ENCODE data around the gene NRG3. TPM values are rescaled to one million over a fixed set of nuclear protein-coding genes. Genes with fewer than 3 reads are reported as not detected.

Gene NRG3
- total and polyA plus RNA-seq, 3 donors from 2014 or later, result 2.7 to 3.9 (median 2.7) TPM

- TF ChIP-seq CTCF (IDR thresholded peaks at IDR 0.05), result no peak
- TF ChIP-seq POLR2A (IDR thresholded peaks at IDR 0.05), result no peak
- Histone ChIP-seq H3K36me3 (ENCODE audit: low read depth, missing control alignments) (no peaks in the 10 kb centered on the region), H3K4me1 (no peaks in the 10 kb centered on the region), H3K9me3 (no peaks in the 10 kb centered on the region), H3K4me3 (no peak overlapping the region), H3K27me3 (no peaks in the 10 kb centered on the region), H3K27ac (no peak overlapping the region)
- no peak for DNase-seq
- intact Hi-C loops (cut with DNase I; ENCODE audit: low total_unique reads), result no loop called here
Observed at GRCh38 chr10:82750538-82750937, 875.5 kb downstream of the NRG3 start.

- WGBS, 2 donors, result 82 to 94% methylated on average over 3 of the region's 3 CpGs
- TF ChIP-seq CTCF (IDR thresholded peaks at IDR 0.05) (no peak), POLR2A (IDR thresholded peaks at IDR 0.05) (no peak)
- H3K4me1 ChIP-seq, result no peaks in the 10 kb centered on the region
Observed at GRCh38 chr10:82757397-82757796, 882.4 kb downstream of the NRG3 start.

GRCh38 chr10:82757901-82758300 lies 882.9 kb downstream of the NRG3 start:
- DNase-seq, result no peak
- Histone ChIP-seq H3K27me3 (no peaks in the 10 kb centered on the region), H3K36me3 (ENCODE audit: low read depth, missing control alignments) (no peaks in the 10 kb centered on the region), H3K4me3 (no peak overlapping the region), H3K27ac (no peak overlapping the region), H3K4me1 (no peaks in the 10 kb centered on the region), H3K9me3 (no peaks in the 10 kb centered on the region)
- no peak for TF ChIP-seq CTCF (IDR thresholded peaks at IDR 0.05)
- TF ChIP-seq POLR2A (IDR thresholded peaks at IDR 0.05), result no peak
- intact Hi-C loops (cut with DNase I; ENCODE audit: low total_unique reads), result no loop called here

More at GRCh38 chr10:82757397-82757796, 882.4 kb downstream of the NRG3 start:
- Histone ChIP-seq H3K27ac (no peak overlapping the region), H3K27me3 (no peaks in the 10 kb centered on the region), H3K9me3 (no peaks in the 10 kb centered on the region), H3K36me3 (ENCODE audit: low read depth, missing control alignments) (no peaks in the 10 kb centered on the region), H3K4me3 (no peak overlapping the region)
- intact Hi-C loops (cut with DNase I; ENCODE audit: low total_unique reads), result no loop called here
- DNase-seq, result no peak

DNA sequence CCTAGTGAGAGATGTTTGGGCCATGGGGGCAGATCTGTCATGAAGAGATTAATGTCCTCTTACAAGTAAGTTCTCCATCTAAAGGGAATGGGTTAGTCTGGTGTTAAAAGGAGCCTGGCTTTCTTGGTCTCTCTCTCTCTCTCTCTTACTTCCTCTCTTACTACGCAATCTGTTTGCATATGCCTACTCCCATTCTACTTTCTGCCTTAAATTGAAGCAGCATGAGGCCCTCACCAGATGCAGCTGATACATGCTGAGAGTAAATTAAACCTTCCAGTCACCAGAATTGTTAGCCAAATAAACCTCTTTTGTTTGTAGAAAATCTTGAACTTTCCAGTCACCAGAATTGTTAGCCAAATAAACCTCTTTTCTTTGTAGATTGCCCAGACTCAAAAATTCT lies 884.1 kb downstream of the NRG3 start:
- no peaks in the 10 kb centered on the region for H3K4me1 ChIP-seq
- TF ChIP-seq CTCF (IDR thresholded peaks at IDR 0.05) (no peak), POLR2A (IDR thresholded peaks at IDR 0.05) (no peak)
- no peaks in the 10 kb centered on the region for H3K27me3 ChIP-seq
- H3K4me3 ChIP-seq, result no peak overlapping the region
- H3K9me3 ChIP-seq, result no peaks in the 10 kb centered on the region
- WGBS, 2 donors, result 98 to 100% methylated on average over 1 of the region's 1 CpG
- H3K27ac ChIP-seq, result no peak overlapping the region
- H3K36me3 ChIP-seq (ENCODE audit: low read depth, missing control alignments), result no peaks in the 10 kb centered on the region
- intact Hi-C loops (cut with DNase I; ENCODE audit: low total_unique reads), result no loop called here
- no peak for DNase-seq

- 91 to 92% methylated on average over 2 of the region's 2 CpGs for WGBS, 2 donors
- no peak for DNase-seq
- intact Hi-C loops (cut with DNase I; ENCODE audit: low total_unique reads), result no loop called here
- Histone ChIP-seq H3K4me1 (no peaks in the 10 kb centered on the region), H3K9me3 (no peaks in the 10 kb centered on the region), H3K27ac (no peak overlapping the region), H3K4me3 (no peak overlapping the region), H3K36me3 (ENCODE audit: low read depth, missing control alignments) (no peaks in the 10 kb centered on the region), H3K27me3 (no peaks in the 10 kb centered on the region)
- no peak for TF ChIP-seq POLR2A (IDR thresholded peaks at IDR 0.05)
- no peak for TF ChIP-seq CTCF (IDR thresholded peaks at IDR 0.05)
Observed at GRCh38 chr10:82762641-82763040, 887.6 kb downstream of the NRG3 start.

Data from testis (tissue), 3 donors.